Effector memory CD4-positive, alpha-beta T cell (primary cell): Measurements from ENCODE around the gene PSD4.

Experiments
- DNase-seq, 3 donors: peaks; one replicate each; pipeline ENCODE4 v3.0.0-alpha.2; 2020
- H3K27ac ChIP-seq: 2 replicates; pipeline ENCODE4 v1.7.0; 2013; ENCODE audit warnings: mild to moderate bottlenecking, low read length, moderate library complexity; ENCODE audit not compliant: insufficient read depth, poor library complexity, severe bottlenecking
- H3K27me3 ChIP-seq: replicated peaks from 2 replicates; pipeline ENCODE4 v1.7.0; 2013; ENCODE audit warnings: mild to moderate bottlenecking, low read length; ENCODE audit not compliant: insufficient read depth, control insufficient read depth, poor library complexity, severe bottlenecking
- H3K36me3 ChIP-seq: 2 replicates; pipeline ENCODE4 v1.7.0; 2013; ENCODE audit warnings: mild to moderate bottlenecking, low read length, moderate library complexity; ENCODE audit not compliant: control insufficient read depth, insufficient read depth
- H3K4me1 ChIP-seq: 2 replicates; pipeline ENCODE4 v1.7.0; 2013; ENCODE audit warnings: low read length, mild to moderate bottlenecking; ENCODE audit not compliant: control insufficient read depth, insufficient read depth, poor library complexity, severe bottlenecking
- H3K4me3 ChIP-seq: 2 replicates; pipeline ENCODE4 v1.7.0; 2013; ENCODE audit warnings: low read length, low read depth, mild to moderate bottlenecking; ENCODE audit not compliant: insufficient read depth, poor library complexity, severe bottlenecking
- H3K9me3 ChIP-seq: 2 replicates; pipeline ENCODE4 v1.7.0; 2013; ENCODE audit warnings: mild to moderate bottlenecking, low read length, moderate library complexity; ENCODE audit not compliant: control insufficient read depth

The PSD4 gene

GRCh38 chr2:113224647-113225236, 51.0 kb downstream of the PSD4 start:
- Histone ChIP-seq H3K4me1 (no peaks in the 10 kb centered on the region), H3K4me3 (no peak overlapping the region), H3K9me3 (no peaks in the 10 kb centered on the region), H3K27ac (no peak overlapping the region), H3K27me3 (no peaks in the 10 kb centered on the region), H3K36me3 (no peaks in the 10 kb centered on the region)
- DNase-seq = no peak

GRCh38 chr2:113225263-113226259, 51.8 kb downstream of the PSD4 start:
- DNase-seq = no peak
- no peaks in the 10 kb centered on the region for H3K36me3 ChIP-seq
- H3K4me1 ChIP-seq = no peaks in the 10 kb centered on the region

GRCh38 chr2:113226462-113226861, 52.7 kb downstream of the PSD4 start:
- Histone ChIP-seq H3K4me3 (no peak overlapping the region), H3K4me1 (no peaks in the 10 kb centered on the region), H3K9me3 (no peaks in the 10 kb centered on the region), H3K27ac (no peak overlapping the region), H3K36me3 (no peaks in the 10 kb centered on the region), H3K27me3 (no peaks in the 10 kb centered on the region)
- DNase-seq = no peak

More at GRCh38 chr2:113225263-113226259, 51.8 kb downstream of the PSD4 start:
- Histone ChIP-seq H3K4me3 (no peak overlapping the region), H3K27ac (no peak overlapping the region), H3K27me3 (no peaks in the 10 kb centered on the region), H3K9me3 (no peaks in the 10 kb centered on the region)

DNA sequence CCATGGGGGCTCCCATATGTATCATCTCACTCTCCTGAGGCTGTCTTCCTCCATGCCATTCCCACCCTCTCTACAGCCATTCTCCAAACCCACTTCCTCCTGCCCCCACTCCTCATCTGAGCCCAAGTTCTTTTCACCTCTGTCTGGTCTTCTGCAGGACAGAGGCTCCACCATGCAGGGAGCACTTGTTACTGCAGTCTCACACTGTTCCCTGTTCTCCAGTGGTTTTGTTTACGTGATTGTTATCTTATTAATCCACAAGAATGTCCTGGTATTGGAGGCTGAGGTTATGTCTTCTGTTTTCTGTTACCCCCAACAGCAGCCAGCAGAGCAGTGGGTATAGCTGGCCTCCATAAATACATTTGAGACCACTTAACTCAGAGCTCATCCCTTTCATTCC, 53.5 kb downstream of the PSD4 start:
- DNase-seq = no peak
- H3K27ac ChIP-seq = no peak overlapping the region
- H3K4me1 ChIP-seq = no peaks in the 10 kb centered on the region

GRCh38 chr2:113227698-113228097, 53.9 kb downstream of the PSD4 start:
- H3K27me3 ChIP-seq = no peaks in the 10 kb centered on the region
- no peak overlapping the region for H3K4me3 ChIP-seq
- H3K27ac ChIP-seq = no peak overlapping the region
- no peaks in the 10 kb centered on the region for H3K36me3 ChIP-seq
- DNase-seq = no peak
- no peaks in the 10 kb centered on the region for H3K4me1 ChIP-seq
- H3K9me3 ChIP-seq = no peaks in the 10 kb centered on the region

More for the DNA sequence above, 53.5 kb downstream of the PSD4 start:
- no peaks in the 10 kb centered on the region for H3K36me3 ChIP-seq
- H3K9me3 ChIP-seq = no peaks in the 10 kb centered on the region
- no peak overlapping the region for H3K4me3 ChIP-seq
- no peaks in the 10 kb centered on the region for H3K27me3 ChIP-seq

DNA sequence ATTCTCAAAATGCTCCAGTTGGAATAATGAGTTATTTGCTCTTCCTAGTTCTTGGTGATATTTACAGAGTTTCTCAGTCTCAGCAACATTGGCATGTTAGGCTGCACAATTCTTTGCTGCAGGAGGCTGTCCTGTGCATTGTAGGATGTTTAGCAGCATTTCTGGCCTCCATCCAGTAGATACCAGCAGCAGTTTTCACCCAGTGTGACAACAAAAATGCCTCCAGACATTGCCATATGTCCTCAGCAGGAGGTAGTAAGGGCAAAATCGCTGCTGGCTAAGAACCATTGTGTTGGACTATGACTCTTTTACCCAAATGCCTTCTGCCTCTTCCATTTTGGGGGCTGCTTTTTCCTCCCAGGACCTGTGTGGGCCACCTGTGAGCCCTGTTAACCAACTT, 54.6 kb downstream of the PSD4 start:
- Histone ChIP-seq H3K27ac (no peak overlapping the region), H3K9me3 (no peaks in the 10 kb centered on the region), H3K4me1 (no peaks in the 10 kb centered on the region), H3K27me3 (no peaks in the 10 kb centered on the region), H3K4me3 (no peak overlapping the region), H3K36me3 (no peaks in the 10 kb centered on the region)
- no peak for DNase-seq

GRCh38 chr2:113228991-113229716, 55.4 kb downstream of the PSD4 start:
- no peaks in the 10 kb centered on the region for H3K4me1 ChIP-seq
- no peaks in the 10 kb centered on the region for H3K9me3 ChIP-seq
- no peak for DNase-seq
- H3K4me3 ChIP-seq = no peak overlapping the region
- H3K27ac ChIP-seq = no peak overlapping the region
- H3K27me3 ChIP-seq = no peaks in the 10 kb centered on the region
- no peaks in the 10 kb centered on the region for H3K36me3 ChIP-seq

DNA sequence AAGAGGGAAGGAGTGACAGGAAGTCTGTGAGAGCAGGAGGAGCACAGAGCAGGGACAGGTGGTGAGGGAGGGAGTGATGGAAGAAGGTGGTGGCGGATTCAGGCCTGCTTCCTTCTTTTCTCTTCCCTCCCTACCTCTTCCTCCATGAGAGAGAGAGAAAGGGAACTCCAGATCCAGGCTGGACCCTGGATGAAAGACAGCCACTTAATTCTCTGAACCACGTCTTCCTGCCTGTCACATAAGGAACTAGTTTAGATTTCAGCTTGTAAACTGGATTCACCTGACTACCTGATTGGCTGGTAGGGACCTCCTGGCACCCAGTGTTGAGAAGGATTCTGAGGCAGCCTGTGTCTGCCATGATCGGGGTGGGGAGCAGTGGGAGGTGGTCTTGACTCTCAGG, 56.0 kb downstream of the PSD4 start:
- Histone ChIP-seq H3K4me1 (no peaks in the 10 kb centered on the region), H3K36me3 (no peaks in the 10 kb centered on the region), H3K4me3 (no peak overlapping the region), H3K27me3 (no peaks in the 10 kb centered on the region), H3K27ac (no peak overlapping the region), H3K9me3 (no peaks in the 10 kb centered on the region)
- DNase-seq = no peak

DNA sequence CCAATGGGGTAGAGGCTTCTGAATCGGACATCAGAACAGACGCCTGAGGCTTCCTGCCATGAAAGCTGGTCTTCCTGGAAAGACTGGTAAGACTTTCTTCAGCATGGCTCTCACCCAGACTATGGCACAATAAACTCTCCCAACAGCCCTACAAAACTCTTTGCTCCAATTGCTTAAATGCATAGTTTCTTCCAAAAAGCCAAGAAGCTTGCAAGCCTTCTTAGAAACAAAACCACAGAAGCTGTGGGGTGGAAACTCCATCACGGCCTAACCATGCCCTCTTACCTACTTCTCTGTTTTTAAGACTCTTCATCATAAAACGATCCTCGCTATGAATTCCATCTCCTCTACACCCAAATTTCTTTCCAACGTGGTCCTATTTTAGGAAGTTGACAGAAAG, 56.8 kb downstream of the PSD4 start:
- H3K4me1 ChIP-seq = no peaks in the 10 kb centered on the region
- no peaks in the 10 kb centered on the region for H3K36me3 ChIP-seq
- no peak overlapping the region for H3K27ac ChIP-seq
- H3K9me3 ChIP-seq = no peaks in the 10 kb centered on the region
- no peak overlapping the region for H3K4me3 ChIP-seq
- H3K27me3 ChIP-seq = no peaks in the 10 kb centered on the region
- no peak for DNase-seq

DNA sequence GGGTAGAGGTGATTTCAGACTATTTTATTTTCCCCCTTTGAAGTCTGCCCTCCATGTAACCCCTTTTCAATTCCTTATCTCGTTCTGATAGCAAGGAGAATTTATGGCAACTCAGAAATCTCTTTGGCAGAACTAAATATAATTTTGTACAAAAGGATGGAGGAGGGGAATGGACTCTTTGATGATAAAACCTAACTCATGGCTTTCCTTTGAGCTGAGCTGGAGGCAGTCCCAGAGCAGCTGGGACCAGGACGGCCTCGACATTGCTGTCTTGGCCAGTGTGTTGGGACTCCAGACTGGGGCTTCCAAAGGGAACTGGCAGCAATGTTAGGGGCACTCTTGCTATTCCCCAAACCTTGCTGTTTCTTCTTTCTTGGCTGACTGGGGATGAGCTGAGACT, 57.3 kb downstream of the PSD4 start:
- no peaks in the 10 kb centered on the region for H3K9me3 ChIP-seq
- H3K4me1 ChIP-seq = no peaks in the 10 kb centered on the region
- H3K27me3 ChIP-seq = no peaks in the 10 kb centered on the region
- no peak overlapping the region for H3K27ac ChIP-seq
- no peaks in the 10 kb centered on the region for H3K36me3 ChIP-seq
- H3K4me3 ChIP-seq = no peak overlapping the region
- DNase-seq = no peak
